ENCODE measurements around the gene HRAS. TPM values are rescaled to one million over a fixed set of nuclear protein-coding genes. Genes with fewer than 3 reads are reported as not detected.

The HRAS gene
- polyA plus RNA-seq, 1 of the 3 experiments (the other 2 are of a cell fraction): 217 TPM

DNA sequence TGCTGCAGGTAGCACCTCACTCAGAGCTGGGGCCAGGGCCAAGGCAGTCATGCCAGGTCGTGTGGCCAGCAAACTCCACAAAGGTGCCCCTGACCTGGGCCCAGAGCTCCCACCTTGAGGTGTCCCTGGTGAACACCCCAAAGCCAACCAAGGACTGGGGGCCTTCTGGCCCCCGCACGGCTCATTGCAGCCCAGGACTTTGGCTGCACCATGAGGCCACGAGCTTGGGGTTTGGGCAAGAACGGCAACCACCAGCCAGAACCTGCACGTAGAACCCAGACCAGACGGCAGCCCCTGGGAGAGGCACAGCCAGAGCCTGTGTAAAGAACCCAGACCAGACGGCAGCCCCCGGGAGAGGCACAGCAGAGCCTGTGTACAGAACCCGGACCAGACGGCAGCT lies 9.8 kb upstream of the HRAS start:
- Histone ChIP-seq H3K27ac (ENCODE audit: low read depth in 2 of 2, low read length in 1 of 2) (no peak overlapping the region), H3F3A (replicated peaks; ENCODE audit: insufficient read depth) (no peaks in the 10 kb centered on the region), H3K4me1 (ENCODE audit: control insufficient read depth in 1 of 2, insufficient read depth in 2 of 2, low read depth in 1 of 2, low read length in 1 of 2) (no peaks in the 10 kb centered on the region), H3K4me3 (ENCODE audit: low read depth in 2 of 2, low read length in 1 of 2) (no peak overlapping the region), H3K9me3 (no peaks in the 10 kb centered on the region), H4K20me1 (ENCODE audit: insufficient read depth) (no peaks in the 10 kb centered on the region), H2AFZ (ENCODE audit: low read depth) (no peak overlapping the region), H3K9ac (no peak overlapping the region), H3K4me2 (no peak overlapping the region), H3K36me3 (replicated peaks in 1 of 2; ENCODE audit: control insufficient read depth in 1 of 2, insufficient read depth in 2 of 2, low read length in 1 of 2) (no peaks in the 10 kb centered on the region), H3K27me3 (ENCODE audit: insufficient read depth) (no peaks in the 10 kb centered on the region), H3K9me2 (no peaks in the 10 kb centered on the region), H3K79me2 (ENCODE audit: insufficient read depth) (no peaks in the 10 kb centered on the region)
- TF ChIP-seq SIN3A (IDR thresholded peaks at IDR 0.05; ENCODE audit: borderline replicate concordance, low read depth, low read length) (no peak), MXI1 (IDR thresholded peaks at IDR 0.05; ENCODE audit: low read depth, low read length) (no peak), REST (IDR thresholded peaks at IDR 0.05; ENCODE audit: low read depth, low read length) (no peak), MAX (IDR thresholded peaks at IDR 0.05; ENCODE audit: low read depth) (no peak), MEF2A (IDR thresholded peaks at IDR 0.05; ENCODE audit: borderline replicate concordance, low read depth) (no peak), FOXJ3 (CRISPR knock-in tag; IDR thresholded peaks at IDR 0.05) (no peak), ELF1 (IDR thresholded peaks at IDR 0.05) (no peak)
- 75% methylated on average over 4 of the region's 11 CpGs for WGBS (ENCODE audit: low lambda C conversion rate)
- CTCF ChIA-PET: interaction anchor here (0.9 to 1.9 kb wide), 2 partner anchors 9 to 10 kb away, joined by 3 to 12 read pairs; partner anchors contain the start of gene HRAS
- POLR2A ChIA-PET: no interaction called here
- no peak for DNase-seq

DNA sequence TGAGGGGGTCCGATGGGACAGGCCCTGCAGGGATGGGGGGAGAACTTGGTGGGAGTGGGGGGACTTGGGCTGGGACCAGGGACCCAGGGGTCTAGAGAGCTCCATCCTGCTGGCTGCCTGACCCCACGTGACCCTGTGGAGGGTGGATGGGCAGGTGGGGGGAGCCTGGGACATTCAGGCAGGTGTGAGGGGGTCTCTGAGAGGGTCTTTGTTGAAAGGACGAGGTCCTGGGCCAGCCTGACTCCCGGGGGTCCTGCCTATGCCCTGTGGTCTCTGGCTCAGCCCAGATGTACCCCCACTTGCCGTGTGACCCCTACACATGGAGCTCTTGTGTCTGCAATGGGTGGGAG lies 9.4 kb upstream of the HRAS start:
- Histone ChIP-seq H3K9ac (no peak overlapping the region), H3K9me2 (no peaks in the 10 kb centered on the region), H3K4me3 (ENCODE audit: low read depth in 2 of 2, low read length in 1 of 2) (no peak overlapping the region), H3F3A (replicated peaks; ENCODE audit: insufficient read depth) (no peaks in the 10 kb centered on the region), H3K4me1 (ENCODE audit: control insufficient read depth in 1 of 2, insufficient read depth in 2 of 2, low read depth in 1 of 2, low read length in 1 of 2) (no peaks in the 10 kb centered on the region), H3K27me3 (ENCODE audit: insufficient read depth) (no peaks in the 10 kb centered on the region), H3K36me3 (replicated peaks in 1 of 2; ENCODE audit: control insufficient read depth in 1 of 2, insufficient read depth in 2 of 2, low read length in 1 of 2) (no peaks in the 10 kb centered on the region), H3K27ac (ENCODE audit: low read depth in 2 of 2, low read length in 1 of 2) (no peak overlapping the region), H3K9me3 (no peaks in the 10 kb centered on the region), H3K4me2 (no peak overlapping the region), H2AFZ (ENCODE audit: low read depth) (no peak overlapping the region), H3K79me2 (ENCODE audit: insufficient read depth) (no peaks in the 10 kb centered on the region), H4K20me1 (ENCODE audit: insufficient read depth) (no peaks in the 10 kb centered on the region)
- CTCF ChIA-PET: interaction anchor here (0.8 to 1.9 kb wide), 3 partner anchors 9 to 17 kb away, joined by 3 to 12 read pairs (median 3); partner anchors contain the start of gene HRAS
- 34% methylated on average over 4 of the region's 5 CpGs for WGBS (ENCODE audit: low lambda C conversion rate)
- POLR2A ChIA-PET: no interaction called here
- no peak for DNase-seq
- TF ChIP-seq ZBTB33 (IDR thresholded peaks at IDR 0.05; ENCODE audit: borderline replicate concordance, low read depth) (no peak), IRF3 (IDR thresholded peaks at IDR 0.05; ENCODE audit: low read depth, low read length) (no peak), RFX5 (IDR thresholded peaks at IDR 0.05; ENCODE audit: low read length) (no peak), FOXJ3 (CRISPR knock-in tag; IDR thresholded peaks at IDR 0.05) (no peak), CTCF (IDR thresholded peaks at IDR 0.05) (no peak), FOXM1 (IDR thresholded peaks at IDR 0.05; ENCODE audit: low read depth) (no peak), EP300 (IDR thresholded peaks at IDR 0.05; ENCODE audit: borderline replicate concordance in 1 of 2, low read depth in 1 of 2, low read length in 1 of 2) (no peak), RCOR1 (IDR thresholded peaks at IDR 0.05; ENCODE audit: low read length) (no peak), NFIC (IDR thresholded peaks at IDR 0.05; ENCODE audit: borderline replicate concordance) (no peak), RXRA (IDR thresholded peaks at IDR 0.05; ENCODE audit: borderline replicate concordance, low read depth) (no peak), MAX (IDR thresholded peaks at IDR 0.05; ENCODE audit: low read depth) (no peak), RAD21 (IDR thresholded peaks at IDR 0.05; ENCODE audit: low read length) (no peak), MXI1 (IDR thresholded peaks at IDR 0.05; ENCODE audit: low read depth, low read length) (no peak), SMC3 (IDR thresholded peaks at IDR 0.05; ENCODE audit: low read depth, low read length) (no peak), TAF1 (IDR thresholded peaks at IDR 0.05; ENCODE audit: borderline replicate concordance, low read depth, low read length) (no peak)
